Measurements from ENCODE around the gene C1QTNF1. TPM values are rescaled to one million over a fixed set of nuclear protein-coding genes. Genes with fewer than 3 reads are reported as not detected.

The C1QTNF1 gene
- total RNA-seq, 1 donor from 2014 or later = not detected

GRCh38 chr17:79039171-79039570 lies 15.2 kb downstream of the C1QTNF1 start:
- intact Hi-C loops (cut with micrococcal nuclease) = no loop called here

- intact Hi-C loops (cut with micrococcal nuclease) = no loop called here
Observed at GRCh38 chr17:79039886-79040285, 15.9 kb downstream of the C1QTNF1 start.

GRCh38 chr17:79041041-79041570 lies 17.1 kb downstream of the C1QTNF1 start:
- intact Hi-C loops (cut with micrococcal nuclease) = no loop called here

GRCh38 chr17:79041723-79042420 lies 17.9 kb downstream of the C1QTNF1 start:
- intact Hi-C loops (cut with micrococcal nuclease) = loop anchor here (1.0 kb wide), 1 partner anchor 23 kb away; no protein-coding TSS in a partner anchor

GRCh38 chr17:79042421-79043190 lies 18.6 kb downstream of the C1QTNF1 start:
- intact Hi-C loops (cut with micrococcal nuclease) = loop anchor here (1.0 kb wide), 1 partner anchor 23 kb away; no protein-coding TSS in a partner anchor

- intact Hi-C loops (cut with micrococcal nuclease) = no loop called here
Observed at GRCh38 chr17:79043191-79043930, 19.4 kb downstream of the C1QTNF1 start.

- intact Hi-C loops (cut with micrococcal nuclease) = no loop called here
Observed at GRCh38 chr17:79043931-79044320, 20.0 kb downstream of the C1QTNF1 start.

GRCh38 chr17:79044462-79044861 lies 20.5 kb downstream of the C1QTNF1 start:
- intact Hi-C loops (cut with micrococcal nuclease) = no loop called here

GRCh38 chr17:79045001-79045729 lies 21.2 kb downstream of the C1QTNF1 start:
- intact Hi-C loops (cut with micrococcal nuclease) = loop anchor here (5.0 kb wide), 1 partner anchor 347 kb away; no protein-coding TSS in a partner anchor

- intact Hi-C loops (cut with micrococcal nuclease) = loop anchor here (5.0 kb wide), 1 partner anchor 346 kb away; no protein-coding TSS in a partner anchor
Observed at GRCh38 chr17:79045842-79046196, 21.9 kb downstream of the C1QTNF1 start.

- intact Hi-C loops (cut with micrococcal nuclease) = loop anchor here (5.0 kb wide), 1 partner anchor 346 kb away; no protein-coding TSS in a partner anchor
Observed at GRCh38 chr17:79046197-79046915, 22.4 kb downstream of the C1QTNF1 start.

- intact Hi-C loops (cut with micrococcal nuclease) = loop anchor here (5.0 kb wide), 1 partner anchor 345 kb away; no protein-coding TSS in a partner anchor
Observed at GRCh38 chr17:79046916-79047280, 22.9 kb downstream of the C1QTNF1 start.

- intact Hi-C loops (cut with micrococcal nuclease) = loop anchor here (5.0 kb wide), 1 partner anchor 345 kb away; no protein-coding TSS in a partner anchor
Observed at GRCh38 chr17:79047291-79047920, 23.4 kb downstream of the C1QTNF1 start.

- intact Hi-C loops (cut with micrococcal nuclease) = loop anchor here (5.0 kb wide), 1 partner anchor 344 kb away; no protein-coding TSS in a partner anchor
Observed at GRCh38 chr17:79047923-79048825, 24.2 kb downstream of the C1QTNF1 start.

GRCh38 chr17:79048826-79049755 lies 25.1 kb downstream of the C1QTNF1 start:
- intact Hi-C loops (cut with micrococcal nuclease) = loop anchor here (5.0 kb wide), 1 partner anchor 343 kb away; no protein-coding TSS in a partner anchor

GRCh38 chr17:79049821-79050220 lies 25.9 kb downstream of the C1QTNF1 start:
- intact Hi-C loops (cut with micrococcal nuclease) = loop anchor here (5.0 kb wide), 1 partner anchor 342 kb away; no protein-coding TSS in a partner anchor

GRCh38 chr17:79050551-79050950 lies 26.6 kb downstream of the C1QTNF1 start:
- intact Hi-C loops (cut with micrococcal nuclease) = no loop called here
